NCI-H2196 (cell line): ENCODE measurements around the gene TMX4.

Experiments
- DNase-seq: peaks from one replicate; lab custom pipeline; 2025; ENCODE audit not compliant: unreplicated experiment; lab: John Stamatoyannopoulos, UW

Gene TMX4

DNA sequence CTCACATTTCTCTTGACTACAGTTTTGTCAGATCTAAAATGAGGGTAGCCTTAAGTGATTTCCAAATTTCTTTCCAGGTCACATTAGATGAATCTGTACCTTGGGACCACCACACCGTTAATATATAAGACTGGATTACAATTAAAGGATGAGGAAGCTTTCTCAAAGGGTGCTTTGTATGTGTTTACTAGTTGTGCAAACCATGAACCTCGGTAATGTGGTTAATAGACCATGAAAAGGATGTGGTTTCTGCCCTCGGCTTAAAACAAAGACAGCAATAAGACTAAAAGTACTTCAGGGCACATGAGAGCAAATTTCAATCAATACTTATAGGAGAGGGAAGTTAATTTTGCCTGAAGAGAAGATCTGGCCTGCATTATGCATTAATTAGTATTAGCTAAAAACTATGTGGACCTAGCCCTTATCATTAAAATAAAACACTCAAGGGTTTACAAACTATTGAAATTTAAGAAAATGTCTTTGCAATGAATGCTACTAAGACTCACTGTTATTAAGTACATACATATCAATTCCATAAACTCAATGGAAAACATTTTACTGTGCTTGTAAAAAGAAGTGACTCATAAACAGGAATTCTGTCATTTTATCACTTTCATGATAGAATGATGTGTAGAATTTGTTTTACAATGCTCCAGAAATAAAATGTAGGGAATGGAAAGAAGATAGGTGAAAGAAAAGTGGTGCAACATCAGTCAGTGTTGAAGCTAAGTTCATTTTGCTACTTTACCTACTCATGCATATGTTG lies 936 bp upstream of the TMX4 start:
- no peak for DNase-seq

DNA sequence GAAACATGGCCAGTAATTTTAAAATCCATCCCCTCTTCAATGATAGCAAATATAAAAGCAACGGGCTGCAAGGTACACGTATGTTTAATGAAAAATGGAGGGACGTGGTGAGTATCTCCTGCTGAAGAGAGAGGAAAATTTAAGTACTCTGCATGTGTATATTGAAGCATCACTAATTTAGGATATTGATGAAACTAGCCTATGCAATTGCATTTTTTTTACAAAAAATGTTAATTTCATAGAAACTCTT lies 362 bp upstream of the TMX4 start:
- DNase-seq, result no peak

DNA sequence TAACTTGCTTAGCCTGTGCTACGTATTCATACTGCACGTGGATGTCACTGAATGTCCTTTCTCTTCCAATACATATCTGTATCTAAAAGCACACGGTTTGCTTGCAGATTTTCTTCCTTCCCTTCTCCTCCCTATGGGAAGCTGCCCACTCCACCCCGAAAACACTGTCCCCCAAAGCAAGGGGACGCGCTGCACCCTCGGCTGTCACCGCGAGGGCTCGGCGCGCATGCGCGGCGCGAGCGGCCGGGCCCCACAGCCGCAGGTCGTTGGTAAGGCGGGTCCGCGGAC lies 659 bp downstream of the TMX4 start:
- DNase-seq, result peak; percentile 74

DNA sequence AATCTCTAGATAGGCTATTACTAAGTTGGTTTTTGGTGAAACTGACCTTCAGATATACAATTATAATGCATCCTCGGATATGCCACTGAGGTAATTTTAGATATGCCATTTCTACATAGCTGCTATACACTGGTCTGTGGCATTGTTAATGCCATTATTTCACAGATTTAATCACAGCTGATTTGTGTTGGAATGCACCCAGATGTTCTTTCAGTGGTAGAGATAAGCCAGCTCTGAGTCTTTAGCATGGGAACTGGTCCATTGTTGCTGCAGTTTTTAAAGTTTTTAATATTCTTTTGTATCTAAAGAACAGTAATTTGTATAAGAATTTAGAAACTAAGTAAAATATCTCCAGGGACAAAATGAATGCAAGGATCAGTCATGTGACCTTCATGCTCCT lies 6.8 kb downstream of the TMX4 start:
- DNase-seq, result no peak

DNA sequence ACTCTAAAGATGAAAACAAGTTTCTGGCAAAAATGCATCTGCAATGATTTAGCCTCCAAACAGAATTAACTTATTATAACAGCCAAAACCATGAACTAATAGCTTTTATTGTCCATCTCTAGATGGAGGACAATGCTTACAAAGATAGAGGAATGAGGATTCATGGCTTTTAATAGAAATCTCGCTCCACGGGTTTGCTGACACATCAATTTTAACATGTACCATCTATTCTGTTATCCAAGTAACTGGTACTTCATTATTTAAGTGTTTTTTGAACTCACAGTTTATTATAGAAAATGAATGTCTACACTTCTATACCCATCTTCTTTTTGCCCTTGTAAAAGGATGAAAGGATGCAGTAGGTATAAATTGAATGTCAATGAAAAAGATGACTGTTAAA lies 10.8 kb downstream of the TMX4 start:
- no peak for DNase-seq

DNA sequence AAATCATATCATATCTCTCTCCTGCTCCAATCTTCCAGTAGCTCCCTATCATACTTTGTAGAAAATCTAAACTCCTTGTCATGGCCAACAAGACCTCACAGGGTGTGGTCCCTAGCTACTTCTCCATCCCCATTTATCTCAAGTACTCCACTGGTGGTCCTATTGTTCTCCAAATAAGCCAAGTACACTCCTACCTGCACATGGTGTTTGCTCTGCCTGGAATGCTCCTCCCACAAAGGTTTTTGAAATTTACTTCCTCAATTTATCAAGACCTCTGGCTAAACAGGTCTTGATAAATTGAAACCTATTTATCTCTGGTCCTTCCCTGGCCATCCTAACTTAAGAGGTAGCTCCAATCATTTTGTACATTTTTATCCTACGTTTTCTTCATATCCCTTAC lies 12.1 kb downstream of the TMX4 start:
- no peak for DNase-seq

DNA sequence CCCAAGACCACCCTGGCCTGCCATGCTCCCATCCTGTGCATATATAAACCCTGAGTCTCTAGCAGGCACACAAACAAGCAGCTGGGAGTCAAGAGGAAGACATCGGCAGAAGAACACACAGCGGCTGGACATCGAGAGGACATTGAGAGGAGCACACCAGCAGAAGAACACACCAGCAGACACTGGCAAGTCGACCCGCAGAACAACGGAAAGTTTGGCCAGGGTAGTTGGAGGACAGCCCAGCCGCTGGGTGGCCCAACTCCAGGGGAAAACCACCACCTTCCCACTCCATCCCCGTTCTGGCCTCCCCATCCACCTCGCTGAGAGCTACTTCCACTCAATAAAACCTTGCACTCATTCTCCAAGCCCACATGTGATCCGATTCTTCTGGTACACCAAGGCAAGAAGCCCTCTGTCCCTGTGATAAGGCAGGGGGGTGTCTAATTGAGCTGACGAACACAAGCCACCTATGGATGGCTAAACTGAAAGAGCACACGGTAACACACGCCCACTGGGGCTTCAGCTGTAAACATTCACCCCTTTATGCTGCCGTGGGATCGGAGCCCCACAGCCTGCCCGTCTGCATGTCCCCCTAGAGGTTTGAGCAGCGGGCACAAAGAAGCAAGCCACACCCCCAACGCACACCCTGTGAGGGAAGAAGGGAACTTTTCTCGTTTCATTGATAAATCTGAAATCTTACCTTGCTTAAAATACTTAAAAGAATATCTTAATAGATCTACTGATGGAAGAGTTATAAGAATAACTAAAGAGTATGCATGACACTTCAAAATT lies 13.8 kb downstream of the TMX4 start:
- no peak for DNase-seq

DNA sequence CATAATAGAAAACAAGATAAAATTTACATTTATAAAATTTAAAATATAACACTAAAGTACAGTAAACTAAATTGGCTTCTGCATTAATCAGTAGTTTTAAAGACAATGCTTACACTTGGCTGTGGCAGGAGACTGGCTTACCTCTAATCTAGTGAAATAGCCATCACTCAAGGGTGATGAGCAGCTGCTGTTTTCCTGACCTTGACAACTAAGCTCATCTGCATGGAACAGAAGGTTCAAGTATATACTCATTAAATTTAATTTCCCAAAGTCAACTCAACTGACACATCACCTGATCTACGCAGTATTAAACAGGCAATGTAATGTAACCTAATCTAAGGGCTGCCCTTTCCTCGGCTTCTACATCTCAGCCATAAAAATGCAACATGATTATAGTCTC lies 14.5 kb downstream of the TMX4 start:
- no peak for DNase-seq

DNA sequence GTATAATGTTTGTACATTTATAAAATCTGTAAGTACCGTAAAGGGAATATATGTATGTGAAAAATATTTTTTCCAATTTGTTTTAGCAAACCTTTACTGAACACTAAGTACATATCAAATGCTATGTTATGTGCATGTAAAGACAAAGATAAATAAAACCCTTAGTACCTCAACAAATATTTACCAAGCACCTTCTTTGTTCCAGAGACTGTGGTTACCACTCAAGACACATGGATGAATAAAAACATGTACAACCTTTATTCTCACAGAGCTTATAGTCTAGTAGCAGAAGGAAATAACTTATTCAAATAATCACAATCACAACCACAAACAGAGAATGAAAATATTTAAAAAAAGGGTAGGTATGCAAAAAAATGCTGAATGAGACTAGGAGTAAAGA lies 17.5 kb downstream of the TMX4 start:
- no peak for DNase-seq

DNA sequence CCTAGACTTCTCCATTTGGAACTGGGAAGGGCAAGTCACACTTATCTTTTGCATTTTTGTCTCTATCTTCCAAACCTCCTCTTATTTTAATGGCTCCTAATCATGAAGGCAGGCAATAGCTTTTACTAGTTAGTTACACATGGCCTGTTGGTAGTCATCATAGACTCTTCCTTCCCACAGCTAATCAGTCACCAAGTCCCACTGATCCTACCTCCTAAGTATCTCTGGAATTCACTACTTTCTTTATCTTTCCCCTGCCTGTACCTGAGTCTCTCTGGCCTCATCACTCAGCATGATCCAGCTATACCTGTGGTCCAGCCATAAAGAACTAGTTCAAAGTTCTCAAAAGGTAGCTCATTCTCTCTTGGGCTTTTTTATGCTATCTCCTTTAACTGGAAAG lies 18.8 kb downstream of the TMX4 start:
- no peak for DNase-seq

DNA sequence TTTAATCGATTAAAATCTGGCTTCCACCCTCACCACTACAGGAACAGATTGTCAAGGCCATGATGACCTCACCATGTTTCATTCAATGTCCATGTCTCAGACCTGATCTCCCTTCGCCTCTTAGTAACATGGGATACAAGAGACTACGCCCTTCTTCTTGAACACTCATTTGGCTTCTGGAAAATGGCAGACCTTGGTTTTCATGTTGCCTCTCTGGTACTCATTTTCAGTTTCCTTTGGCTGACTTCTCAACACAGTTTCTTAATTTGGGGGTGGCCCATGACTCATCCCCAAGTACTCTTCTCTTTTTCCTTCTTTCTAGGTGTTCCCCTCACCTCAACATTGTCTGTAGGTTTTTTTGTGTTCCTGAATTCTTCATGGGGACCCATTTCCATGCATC lies 22.7 kb downstream of the TMX4 start:
- no peak for DNase-seq

DNA sequence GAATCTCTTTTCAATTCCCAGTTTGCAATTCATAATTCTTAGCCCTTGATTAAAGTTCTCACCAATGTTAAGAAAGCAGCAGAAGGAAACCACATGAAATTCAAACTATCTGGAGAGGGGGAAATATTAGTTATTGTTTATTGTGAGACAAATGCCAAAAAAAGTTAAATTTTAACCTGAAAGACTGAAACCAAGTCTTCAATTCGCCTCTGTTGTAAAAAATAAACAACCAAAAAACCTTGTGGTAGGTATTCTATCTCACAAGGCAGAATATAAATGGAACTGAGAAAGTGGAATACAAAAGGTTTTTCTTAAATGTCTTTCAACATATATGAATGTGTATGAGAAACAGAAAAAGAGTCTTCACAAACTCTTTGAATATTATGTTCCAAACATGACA lies 24.8 kb downstream of the TMX4 start:
- DNase-seq, result no peak

DNA sequence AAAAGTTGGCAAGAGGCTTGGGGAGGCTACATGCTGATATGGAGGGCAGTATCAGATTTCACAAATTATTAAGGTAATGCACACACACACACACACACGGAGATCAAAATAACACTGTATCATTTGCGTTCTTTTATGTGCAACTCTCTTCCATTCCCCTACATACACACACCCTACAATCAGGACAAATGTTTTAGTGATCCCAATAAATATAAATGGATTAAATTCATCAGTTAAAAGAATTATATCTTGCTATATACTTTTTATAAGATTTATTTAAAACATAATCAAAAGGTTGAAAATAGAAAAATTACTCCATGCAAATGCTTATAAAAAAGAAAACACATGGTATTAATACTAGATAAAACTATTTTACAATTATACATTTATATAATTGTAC lies 25.9 kb downstream of the TMX4 start:
- DNase-seq, result no peak

DNA sequence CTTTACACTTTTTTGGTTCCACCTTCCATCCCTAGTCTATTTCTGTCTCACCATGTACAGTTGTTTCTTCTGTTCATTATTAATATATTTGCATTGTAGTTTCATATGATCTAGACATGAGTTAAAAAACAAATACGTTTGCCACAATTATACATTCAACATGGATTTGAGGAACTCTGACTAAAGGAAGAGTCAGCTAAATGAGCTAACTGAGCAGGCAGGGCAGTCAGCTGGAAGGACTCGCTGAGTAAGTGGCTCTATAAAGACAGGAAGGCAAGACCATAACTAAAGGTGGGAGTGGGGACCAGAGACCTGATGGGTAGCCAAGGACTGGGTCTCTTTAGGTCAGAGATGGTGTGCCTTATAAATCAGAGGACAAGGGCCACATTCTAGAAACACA lies 26.3 kb downstream of the TMX4 start:
- DNase-seq, result no peak

DNA sequence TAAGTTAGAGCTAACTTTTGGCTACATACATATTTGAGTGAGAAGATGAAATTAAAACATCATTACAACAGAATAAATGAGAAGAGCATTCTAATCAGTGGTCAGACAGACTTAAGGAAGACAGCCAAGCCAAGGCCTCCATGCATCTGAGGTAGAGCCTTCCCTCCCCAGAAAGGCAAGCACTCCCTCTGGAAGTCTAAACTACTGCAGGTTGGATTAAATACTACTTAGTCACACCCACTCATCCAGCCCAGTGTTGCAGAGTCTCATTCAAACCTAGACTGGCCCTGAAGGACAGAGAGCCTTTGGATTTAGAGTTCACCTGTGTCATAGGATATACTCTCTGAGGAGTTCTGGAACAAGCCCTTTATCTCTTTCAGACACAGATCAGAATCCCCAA lies 29.2 kb downstream of the TMX4 start:
- DNase-seq, result no peak

DNA sequence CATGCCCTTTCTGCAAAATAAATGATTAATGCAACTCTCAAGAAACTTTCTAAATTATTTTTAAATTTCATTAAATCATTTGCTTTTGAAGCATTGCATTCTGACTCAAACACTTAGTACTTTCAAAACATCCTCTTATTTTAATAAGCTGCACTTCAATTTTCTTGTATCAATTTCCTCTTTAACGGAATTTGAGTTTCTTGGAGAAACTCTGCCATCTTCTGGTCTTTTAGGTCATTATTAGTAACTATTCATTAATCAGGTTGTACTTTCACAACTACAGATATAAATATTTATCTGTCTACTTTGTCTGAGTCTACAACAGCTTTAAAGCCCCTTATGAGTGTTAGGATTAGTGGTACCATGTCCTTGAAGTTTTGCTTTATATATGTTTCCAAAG lies 30.2 kb downstream of the TMX4 start:
- no peak for DNase-seq

DNA sequence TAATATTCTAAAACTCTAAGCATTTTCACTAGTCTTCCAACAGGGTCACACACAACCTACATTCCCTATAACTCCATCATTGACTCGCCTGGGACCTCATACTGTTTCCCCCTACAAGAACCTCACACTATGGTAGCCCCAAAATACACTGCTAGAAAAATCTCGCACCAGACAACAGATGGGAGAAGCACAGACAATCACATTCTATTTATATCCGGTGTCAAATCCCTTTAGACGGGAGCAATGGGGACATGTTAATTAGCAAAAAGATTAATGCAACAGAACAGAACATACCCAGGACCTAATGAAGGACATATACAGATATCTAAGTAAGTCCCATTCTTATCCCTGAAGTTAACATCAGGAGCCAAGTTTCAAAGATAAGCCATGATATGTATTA lies 33.6 kb downstream of the TMX4 start:
- DNase-seq, result no peak

DNA sequence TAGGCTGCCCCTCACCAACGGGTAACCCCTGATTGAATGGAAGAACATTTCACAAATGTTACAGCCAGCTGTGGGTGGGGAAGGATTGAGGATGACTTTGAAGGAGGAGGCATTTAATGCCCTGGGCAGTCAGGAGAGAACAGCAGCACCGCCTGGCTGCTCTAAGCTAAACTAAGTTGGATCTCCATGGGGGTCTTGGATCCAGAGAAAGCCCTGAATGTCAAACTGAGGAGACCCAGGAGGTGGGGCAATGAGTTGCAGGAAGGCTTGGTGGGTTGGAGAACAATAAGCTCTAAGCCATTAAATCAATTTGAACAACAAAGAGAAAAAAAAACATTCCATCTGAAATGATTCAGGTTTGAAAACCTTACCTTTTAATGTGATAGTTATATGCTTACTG lies 35.4 kb downstream of the TMX4 start:
- DNase-seq, result no peak

DNA sequence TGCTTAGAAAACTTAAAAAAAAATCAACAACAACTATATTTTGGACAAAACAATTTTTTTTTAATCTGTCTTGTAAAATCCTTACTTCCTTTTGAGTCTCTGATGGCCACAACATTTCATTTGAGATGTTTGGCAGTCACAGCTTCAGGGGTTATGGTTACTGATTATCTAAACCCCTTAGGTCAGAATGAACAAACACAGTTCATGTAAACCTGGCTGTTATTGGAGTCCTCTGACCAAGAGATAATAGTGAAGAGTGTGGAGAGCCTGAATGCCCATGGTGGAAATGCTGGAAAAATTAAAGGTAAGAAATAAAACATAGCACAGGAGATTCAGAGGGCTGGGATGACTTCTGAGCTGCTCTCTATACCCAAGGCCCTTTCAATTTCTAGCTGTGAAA lies 38.2 kb downstream of the TMX4 start:
- no peak for DNase-seq

DNA sequence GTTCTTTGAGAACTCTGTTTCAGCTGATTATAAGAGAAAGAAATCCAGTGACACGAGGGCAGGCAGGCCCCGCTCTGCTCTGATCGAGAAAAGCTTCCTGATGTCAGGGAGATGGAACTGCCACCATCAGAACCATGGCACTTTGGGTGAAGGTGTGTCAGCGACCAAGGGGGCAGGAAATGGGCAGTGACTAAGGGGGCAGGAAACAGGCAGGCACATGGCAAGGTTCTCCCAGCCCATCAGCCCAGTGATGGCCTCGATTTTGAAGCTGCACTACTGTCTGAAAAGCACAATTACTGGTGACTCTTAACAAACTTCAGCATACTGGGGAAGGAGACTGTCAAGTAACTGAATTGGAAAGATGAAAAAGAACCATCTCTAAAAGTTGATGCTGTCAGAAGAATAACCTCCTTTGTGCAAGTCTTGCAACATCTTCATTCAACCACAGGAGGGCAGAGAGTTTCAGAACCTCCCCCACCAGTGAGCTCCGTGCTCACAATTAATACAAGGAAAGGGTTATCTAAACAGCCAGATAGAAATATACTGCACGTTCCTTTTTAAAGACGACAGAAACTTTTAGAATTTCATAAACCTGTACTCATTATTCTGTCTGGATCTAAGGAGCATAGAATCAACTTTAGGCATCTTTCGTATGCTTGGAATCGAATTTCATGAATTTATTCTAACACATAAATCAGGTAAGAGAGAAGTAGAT lies 39.1 kb downstream of the TMX4 start:
- no peak for DNase-seq

DNA sequence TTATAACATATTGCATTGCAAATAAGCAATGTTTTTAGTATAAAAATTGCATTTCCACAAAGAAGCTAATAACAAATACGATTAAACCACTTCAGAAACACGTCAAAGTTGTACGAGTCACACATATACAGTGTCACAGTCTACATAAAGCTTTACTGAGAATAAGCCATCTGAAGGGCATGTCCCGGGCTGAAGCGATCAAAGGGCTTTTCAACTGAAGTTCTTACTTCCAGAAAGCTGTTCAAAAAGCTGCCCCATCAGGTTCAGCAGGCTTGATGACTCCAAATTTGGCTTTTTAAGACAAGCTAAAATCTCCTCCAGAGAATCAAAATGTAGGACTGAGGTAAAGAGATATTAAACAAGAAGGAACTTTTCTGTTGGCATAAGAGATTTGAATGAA lies 41.9 kb downstream of the TMX4 start:
- no peak for DNase-seq

DNA sequence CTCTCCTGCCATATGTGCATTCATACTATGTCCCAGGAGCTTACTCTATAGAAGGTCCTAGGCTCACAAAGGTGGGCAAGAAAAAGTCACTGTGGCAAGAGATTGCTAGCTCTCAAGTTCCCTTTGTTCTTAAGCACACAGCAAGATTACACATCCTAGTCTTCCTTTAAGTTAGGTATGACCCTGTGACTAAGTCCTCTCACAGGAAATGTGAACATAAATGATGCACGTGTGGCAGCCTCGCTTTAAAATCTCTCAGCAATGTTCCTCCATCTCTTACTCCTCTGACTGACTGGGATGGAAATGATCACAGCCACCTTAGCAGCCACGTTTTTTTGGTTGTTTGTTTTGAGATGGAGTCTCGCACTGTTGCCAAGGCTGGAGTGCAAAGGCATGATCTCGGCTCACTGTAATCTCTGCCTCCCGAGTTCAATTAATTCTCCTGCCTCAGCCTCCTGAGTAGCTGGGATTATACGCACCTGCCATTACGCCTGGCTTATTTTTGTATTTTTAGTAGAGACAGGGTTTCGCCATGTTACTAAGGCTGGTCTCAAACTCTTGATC lies 43.6 kb downstream of the TMX4 start:
- DNase-seq, result no peak
